SK-N-SH treated with all-trans-retinoic acid at 6 μM for 48 hours (cell line): ENCODE measurements around the gene UVRAG.

Source experiments
- RARB ChIP-seq: fragments of 250-450 bp; sonication (Bioruptor Pico); IDR thresholded peaks from 2 replicates; pipeline ENCODE4 v1.8.0; 2021; ENCODE audit warnings: mild to moderate bottlenecking, moderate library complexity
- ZC3H10 ChIP-seq: fragments of 250-450 bp; sonication (Bioruptor Pico); IDR thresholded peaks from 2 replicates; pipeline ENCODE4 v1.5.1; 2021; ENCODE audit warnings: mild to moderate bottlenecking, moderate library complexity
- ZFP3 ChIP-seq: fragments of 250-450 bp; sonication (Bioruptor Pico); IDR thresholded peaks from 2 replicates; pipeline ENCODE4 v1.5.0; 2020; ENCODE audit warnings: mild to moderate bottlenecking, moderate library complexity
- ZFP30 ChIP-seq: fragments of 450-650 bp; formaldehyde crosslinking; IDR thresholded peaks from 2 replicates; pipeline ENCODE4 v1.5.0; 2022; ENCODE audit warnings: mild to moderate bottlenecking, moderate library complexity
- ZNF70 ChIP-seq: fragments of 450-650 bp; formaldehyde crosslinking; IDR thresholded peaks from 2 replicates; pipeline ENCODE4 v1.5.0; 2020; ENCODE audit warnings: mild to moderate bottlenecking, moderate library complexity
- TF ChIP-seq, protein P1 (sequence below): fragments of 250-450 bp; sonication (Bioruptor Pico); IDR thresholded peaks from 2 replicates; pipeline ENCODE4 v1.8.0; 2021; ENCODE audit warnings: low read depth, mild to moderate bottlenecking, moderate library complexity, borderline replicate concordance
- TF ChIP-seq, protein P2 (sequence below): fragments of 250-450 bp; sonication (Bioruptor Pico); IDR thresholded peaks from 2 replicates; pipeline ENCODE4 v1.5.1; 2020; ENCODE audit warnings: low read depth, mild to moderate bottlenecking, moderate library complexity
- TF ChIP-seq, protein P3 (sequence below): fragments of 250-450 bp; sonication (Bioruptor Pico); IDR thresholded peaks from 2 replicates; pipeline ENCODE4 v1.5.1; 2021; ENCODE audit warnings: mild to moderate bottlenecking, moderate library complexity

DNA sequence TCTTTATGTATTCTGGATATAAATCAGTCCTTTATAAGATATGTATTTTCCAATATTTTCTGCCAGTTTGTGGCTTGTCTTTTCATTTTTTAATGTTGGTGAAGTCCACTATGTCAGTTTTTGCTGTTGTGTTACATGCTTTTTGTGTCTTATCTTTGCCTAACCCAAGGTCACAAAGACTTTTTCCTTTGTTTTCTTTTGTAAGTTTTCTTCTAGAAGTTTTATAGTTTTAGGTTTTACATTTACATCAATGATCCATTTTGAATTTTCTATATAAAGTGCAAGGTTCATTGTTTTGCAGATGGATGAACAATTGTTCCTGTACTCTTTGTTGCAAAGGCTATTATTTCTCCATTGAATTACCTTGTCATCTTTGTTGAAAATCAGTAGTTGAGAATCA, 69.3 kb downstream of the UVRAG start:
- TF ChIP-seq, protein P1, sequence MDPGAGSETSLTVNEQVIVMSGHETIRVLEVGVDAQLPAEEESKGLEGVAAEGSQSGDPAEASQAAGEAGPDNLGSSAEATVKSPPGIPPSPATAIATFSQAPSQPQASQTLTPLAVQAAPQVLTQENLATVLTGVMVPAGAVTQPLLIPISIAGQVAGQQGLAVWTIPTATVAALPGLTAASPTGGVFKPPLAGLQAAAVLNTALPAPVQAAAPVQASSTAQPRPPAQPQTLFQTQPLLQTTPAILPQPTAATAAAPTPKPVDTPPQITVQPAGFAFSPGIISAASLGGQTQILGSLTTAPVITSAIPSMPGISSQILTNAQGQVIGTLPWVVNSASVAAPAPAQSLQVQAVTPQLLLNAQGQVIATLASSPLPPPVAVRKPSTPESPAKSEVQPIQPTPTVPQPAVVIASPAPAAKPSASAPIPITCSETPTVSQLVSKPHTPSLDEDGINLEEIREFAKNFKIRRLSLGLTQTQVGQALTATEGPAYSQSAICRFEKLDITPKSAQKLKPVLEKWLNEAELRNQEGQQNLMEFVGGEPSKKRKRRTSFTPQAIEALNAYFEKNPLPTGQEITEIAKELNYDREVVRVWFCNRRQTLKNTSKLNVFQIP (CRISPR knock-in tag), result no peak
- no peak for TF ChIP-seq ZFP3
- TF ChIP-seq, protein P2, sequence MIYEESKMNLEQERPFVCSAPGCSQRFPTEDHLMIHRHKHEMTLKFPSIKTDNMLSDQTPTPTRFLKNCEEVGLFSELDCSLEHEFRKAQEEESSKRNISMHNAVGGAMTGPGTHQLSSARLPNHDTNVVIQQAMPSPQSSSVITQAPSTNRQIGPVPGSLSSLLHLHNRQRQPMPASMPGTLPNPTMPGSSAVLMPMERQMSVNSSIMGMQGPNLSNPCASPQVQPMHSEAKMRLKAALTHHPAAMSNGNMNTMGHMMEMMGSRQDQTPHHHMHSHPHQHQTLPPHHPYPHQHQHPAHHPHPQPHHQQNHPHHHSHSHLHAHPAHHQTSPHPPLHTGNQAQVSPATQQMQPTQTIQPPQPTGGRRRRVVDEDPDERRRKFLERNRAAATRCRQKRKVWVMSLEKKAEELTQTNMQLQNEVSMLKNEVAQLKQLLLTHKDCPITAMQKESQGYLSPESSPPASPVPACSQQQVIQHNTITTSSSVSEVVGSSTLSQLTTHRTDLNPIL, result no peak
- TF ChIP-seq ZFP30 (CRISPR knock-in tag), result no peak
- no peak for TF ChIP-seq ZNF70
- TF ChIP-seq, protein P3, sequence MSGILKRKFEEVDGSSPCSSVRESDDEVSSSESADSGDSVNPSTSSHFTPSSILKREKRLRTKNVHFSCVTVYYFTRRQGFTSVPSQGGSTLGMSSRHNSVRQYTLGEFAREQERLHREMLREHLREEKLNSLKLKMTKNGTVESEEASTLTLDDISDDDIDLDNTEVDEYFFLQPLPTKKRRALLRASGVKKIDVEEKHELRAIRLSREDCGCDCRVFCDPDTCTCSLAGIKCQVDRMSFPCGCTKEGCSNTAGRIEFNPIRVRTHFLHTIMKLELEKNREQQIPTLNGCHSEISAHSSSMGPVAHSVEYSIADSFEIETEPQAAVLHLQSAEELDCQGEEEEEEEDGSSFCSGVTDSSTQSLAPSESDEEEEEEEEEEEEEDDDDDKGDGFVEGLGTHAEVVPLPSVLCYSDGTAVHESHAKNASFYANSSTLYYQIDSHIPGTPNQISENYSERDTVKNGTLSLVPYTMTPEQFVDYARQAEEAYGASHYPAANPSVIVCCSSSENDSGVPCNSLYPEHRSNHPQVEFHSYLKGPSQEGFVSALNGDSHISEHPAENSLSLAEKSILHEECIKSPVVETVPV (CRISPR knock-in tag), result no peak
- TF ChIP-seq ZC3H10 (CRISPR knock-in tag), result no peak
- no peak for TF ChIP-seq RARB (CRISPR knock-in tag)
